Measurements from ENCODE around the gene SERPINB1.

The SERPINB1 gene

DNA sequence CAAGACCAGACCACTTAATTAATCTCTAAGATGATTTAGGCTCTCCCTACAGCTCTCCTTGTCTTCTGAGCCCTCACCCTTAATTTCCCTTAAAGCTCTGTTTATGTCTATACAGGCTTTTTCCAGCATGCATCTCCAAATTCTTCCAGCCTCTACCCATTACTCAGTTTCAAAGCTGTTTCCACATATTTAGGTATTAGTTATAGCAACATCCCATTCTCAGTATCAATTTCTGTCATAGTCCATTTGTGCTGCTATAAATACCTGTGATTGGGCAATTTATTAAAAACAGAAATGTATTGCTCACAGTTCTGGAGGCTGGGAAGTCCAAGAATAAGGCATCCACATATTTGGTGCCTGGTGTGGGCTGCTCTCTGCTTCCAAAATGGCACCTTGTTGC is 2.3 kb upstream of the SERPINB1 start:
- no peak for DNase-seq

DNA sequence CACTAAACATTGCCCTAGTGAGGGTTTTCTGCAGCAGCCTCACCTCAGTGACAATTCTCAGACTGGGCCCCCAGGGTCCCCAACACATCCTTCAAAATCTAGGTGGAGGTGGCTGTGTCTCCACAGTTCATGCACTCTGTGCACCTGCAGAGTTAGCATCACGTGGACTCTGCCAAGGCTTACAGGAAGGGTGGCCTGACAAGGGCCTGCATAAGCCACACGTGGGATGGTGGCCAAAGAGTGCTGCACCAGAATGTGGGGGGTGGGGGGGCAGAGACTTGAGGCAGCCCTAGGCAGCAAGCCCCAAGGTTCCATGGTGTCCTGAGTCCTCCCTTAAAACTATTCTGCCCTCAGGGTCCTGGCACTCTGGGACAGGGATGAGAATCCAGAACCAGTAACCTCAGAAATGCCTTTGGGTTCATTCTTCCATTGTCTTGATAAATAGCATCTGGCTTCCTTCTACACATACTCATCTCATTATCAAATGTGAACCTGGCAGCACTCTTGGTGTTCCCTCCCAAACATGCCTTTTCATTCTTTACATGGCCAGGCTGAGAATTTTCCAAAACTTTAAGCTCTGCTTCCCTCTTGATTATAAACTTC is 1.6 kb upstream of the SERPINB1 start:
- no peak for DNase-seq

DNA sequence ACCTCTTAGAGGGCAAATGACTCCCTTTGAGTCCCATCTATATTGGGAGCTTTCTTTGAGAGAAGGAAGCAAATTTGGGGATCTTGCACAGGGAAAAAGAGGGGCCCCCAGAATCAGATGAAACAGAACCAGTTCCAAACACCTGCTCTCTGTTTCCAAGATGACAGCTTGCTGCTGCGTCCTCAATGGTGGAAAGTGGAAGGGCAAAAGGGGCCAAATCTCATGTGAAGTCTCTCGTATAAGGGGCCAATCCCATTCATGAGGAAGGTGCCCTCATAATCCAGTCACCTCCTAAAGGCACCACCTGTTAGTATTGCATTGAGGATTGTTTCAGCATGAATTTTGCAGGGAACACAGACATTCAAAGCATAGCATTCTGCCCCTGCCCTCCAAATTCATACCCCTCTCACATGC is 483 bp upstream of the SERPINB1 start:
- DNase-seq = no peak

DNA sequence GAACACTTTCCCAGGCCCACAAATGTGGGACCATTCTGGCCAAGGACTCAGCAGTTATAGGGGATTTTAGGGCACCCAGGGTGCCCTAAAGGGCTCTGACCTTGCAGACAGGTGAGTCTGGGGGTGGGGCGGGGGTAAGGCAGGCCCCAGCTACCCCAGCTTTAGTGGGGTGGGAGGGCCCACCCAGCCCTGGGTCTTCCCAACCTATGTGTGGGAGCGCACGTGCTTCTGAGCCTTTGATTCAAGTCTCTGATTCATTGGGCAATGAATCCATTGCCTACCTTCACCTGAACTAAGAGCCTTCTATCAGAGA is 958 bp downstream of the SERPINB1 start:
- DNase-seq = no peak

DNA sequence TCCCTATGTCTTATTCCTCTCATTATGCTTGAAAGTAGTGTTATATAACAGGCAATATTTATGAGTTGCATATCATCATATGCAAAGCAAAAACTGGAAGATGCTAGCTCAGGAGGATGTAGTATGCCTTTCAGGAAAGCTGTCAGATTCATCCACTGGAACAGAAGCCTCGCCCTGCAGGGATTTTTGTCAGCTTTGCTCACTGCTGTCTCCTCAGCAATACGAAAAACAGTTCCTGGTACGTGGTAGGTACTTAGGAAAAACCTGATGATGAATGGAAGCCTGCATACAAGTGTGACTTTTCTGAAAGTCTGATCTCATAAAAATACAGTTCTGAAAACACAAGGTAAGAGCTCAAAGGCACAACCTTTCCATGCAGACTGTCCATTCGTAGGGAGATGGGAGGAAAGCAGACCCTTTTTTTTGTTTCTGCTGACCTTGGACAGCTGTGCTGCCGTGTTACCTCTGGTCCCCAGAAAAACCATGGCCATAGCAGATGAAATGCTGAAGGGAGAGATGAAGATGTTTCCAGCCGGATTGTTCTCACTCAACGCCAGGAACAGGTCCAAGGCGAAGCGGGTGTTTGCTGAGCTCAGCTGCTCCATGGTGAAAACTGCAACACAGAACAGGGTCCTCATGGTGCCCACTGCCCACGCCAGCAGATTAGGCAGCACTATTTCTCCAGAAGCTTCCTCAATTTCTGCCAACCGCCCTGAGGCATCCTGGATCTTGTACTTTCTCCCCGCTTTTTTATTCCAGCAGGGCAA is 1.5 kb downstream of the SERPINB1 start:
- no peak for DNase-seq

DNA sequence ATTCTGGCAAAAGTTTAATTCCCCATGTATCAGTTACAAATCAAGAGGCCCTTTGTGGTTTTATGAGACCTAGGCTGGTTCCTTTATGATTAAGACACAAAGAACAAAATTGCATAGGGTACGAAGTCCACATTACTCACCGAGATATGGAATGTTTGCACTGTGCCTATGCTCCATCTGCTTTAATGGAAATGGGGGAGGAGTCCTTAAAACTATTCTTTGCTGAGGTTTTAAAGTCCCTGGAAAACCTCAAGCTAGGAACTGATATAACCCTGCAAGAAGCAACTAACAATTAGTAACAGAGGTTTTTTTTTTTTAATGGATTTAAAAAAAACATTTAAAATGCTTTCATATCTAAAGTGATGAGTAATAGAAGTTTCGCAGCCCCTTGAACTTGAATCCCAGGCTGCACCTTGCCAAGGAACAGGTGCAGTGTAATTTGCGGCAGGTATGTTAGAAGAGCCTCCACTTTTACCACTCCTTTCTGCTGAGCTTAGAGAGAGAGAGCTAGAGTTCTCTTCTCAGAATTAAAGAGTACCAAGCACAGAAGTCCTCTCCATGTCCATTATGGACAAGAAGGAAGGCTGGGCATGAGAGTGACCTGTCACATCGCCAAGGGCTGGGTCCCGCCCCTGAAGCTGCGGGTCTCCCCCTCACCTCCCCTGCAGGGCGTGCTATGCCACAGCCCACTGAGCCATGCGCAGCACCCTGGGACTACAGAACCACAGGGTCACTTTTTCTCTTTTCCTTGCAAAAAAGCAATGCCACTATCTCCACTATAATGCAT is 2.3 kb downstream of the SERPINB1 start:
- no peak for DNase-seq

DNA sequence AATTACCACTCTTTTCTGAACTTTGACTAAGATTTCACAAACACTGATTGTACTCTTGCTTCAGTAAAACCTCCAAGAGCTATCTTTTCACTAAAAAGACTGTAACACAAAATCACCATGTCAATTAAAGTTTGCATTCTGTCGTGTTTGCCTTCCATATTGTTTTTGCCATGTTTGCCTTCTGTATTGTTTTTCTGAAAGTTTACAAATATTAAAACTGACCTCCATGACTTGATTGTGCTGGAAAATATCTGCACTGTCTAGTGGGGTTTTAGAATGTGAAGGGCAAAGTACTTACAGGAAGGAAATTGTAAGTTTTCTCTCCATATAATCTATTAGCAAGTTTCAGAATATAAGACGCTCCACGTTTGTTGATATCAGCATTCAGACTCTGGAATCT is 3.4 kb downstream of the SERPINB1 start:
- DNase-seq = no peak

DNA sequence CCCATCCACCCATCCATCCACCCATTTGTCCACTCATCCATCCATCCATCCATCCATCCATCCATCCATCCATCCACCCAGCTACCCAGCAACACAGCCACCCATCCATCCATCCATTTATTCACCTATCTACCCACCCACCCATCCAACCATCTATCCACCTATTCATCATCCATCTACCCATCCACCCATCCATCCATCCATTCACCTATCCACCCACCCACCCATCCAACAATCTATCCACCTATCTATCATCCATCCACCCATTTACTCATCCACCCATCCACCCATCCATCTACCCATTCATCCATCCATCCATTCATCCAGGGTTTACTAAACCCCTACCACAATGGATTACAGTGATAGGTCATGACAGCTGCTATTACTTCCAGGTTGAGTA is 7.4 kb downstream of the SERPINB1 start:
- DNase-seq = no peak

DNA sequence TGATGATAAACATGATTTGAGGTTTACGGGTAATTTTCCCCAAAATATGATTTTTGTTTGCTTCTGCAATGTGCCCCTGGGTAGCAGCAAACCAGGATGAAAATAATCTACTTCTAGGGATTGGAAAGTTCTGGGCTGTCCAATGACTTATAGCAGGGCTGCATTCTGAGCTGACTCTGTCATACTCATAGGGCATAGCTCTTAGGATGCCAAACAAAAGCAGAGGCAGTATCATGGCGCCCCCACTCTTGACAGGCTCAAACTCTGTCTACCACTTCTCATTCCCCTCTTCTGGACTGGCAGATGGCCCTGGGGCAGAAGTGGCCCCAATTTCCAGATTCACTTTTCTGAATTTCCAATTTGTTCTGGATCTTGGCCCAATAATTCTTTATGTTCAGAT is 10.3 kb downstream of the SERPINB1 start:
- DNase-seq = no peak

DNA sequence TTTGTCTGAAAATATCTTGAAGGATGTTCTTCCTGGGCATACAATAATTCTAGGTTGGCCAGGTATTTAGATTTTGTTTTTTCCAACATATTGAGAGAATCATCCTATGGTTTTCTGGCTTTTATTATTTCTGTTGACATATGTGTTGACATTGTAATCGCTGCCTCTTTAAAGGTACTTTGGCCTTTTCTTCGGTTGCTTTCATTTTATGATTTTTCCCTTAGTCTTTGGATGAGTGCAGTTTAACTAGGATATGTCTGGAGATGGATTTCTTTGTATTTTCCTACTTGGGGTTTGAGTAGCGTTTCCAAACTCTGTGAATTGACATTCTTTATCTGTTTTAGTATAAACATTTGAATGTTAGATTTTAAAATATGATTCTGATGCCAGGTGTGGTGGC is 11.5 kb downstream of the SERPINB1 start:
- DNase-seq = no peak

DNA sequence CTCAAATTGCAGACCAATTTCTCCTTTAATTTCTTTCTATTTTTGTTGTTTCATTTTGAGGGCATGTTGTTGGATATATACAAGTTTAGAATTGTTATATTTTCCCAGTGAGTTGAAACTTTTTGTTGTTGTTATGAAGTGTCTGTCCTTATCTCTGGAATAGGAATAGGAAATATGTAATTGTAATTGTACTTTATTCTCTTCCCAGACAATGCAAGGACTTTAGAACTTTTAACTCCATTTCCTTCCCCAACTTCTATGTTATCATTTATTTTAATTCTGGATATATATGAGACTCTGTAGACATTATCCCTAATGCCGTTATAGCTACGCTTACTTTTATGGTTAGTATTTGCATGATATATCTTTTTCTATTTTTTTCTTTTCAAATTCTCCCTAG is 12.4 kb downstream of the SERPINB1 start:
- no peak for DNase-seq

DNA sequence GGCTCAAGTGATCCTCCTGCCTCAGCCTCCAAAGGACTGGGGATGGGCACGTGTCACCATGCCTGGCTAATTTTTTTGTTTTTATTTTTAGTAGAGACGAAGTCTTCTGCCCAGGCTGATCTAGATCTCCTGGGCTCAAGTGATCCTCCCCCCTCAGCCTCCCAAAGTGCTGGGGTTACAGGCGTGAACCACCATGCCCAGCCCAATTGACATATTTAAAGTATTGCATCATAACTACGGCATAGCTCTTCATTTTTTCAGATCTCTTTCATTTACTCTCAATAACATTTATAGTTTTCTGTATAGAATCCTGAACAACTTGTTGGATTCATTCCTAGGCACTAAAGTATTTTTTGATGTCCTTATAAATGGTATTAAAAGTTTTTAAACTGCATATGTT is 13.0 kb downstream of the SERPINB1 start:
- no peak for DNase-seq

DNA sequence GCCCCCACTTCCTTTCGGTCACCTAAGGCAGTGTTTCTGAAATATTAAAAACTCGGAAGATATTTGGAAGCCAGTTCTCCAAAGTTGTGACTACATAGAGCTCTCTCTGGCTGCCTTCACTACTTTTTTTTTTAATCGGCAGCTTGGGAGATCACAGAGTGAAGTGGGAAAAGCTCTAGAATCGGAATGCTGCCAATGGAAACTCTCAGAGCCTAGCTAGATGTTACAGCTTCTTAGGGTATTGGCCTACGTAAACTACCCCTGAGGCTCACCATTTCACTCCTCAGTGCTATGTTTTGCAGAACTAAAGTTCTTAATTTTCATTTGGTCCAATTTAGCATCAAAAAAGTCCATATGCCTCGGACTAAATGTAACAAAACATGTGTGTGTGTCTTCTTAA is 14.5 kb downstream of the SERPINB1 start:
- DNase-seq = no peak

DNA sequence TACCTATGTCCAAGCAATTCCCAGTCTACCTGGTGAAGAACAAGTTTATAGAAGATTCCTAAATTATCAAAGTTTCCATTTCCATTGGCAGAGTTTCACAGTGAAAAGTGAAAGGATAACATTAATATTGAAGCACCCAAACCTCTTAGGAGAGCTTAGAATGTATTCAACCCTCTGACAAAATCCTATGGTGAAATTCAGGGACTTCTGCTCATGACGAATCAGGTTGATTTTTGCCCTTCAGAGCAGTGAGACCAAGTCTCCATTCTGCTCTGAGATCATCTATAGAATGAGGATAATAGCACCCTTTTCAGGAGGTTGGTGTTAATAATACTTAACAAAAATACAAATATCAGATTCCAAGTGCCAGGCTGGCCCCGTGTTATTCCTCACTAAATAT is 15.5 kb downstream of the SERPINB1 start:
- DNase-seq = no peak

DNA sequence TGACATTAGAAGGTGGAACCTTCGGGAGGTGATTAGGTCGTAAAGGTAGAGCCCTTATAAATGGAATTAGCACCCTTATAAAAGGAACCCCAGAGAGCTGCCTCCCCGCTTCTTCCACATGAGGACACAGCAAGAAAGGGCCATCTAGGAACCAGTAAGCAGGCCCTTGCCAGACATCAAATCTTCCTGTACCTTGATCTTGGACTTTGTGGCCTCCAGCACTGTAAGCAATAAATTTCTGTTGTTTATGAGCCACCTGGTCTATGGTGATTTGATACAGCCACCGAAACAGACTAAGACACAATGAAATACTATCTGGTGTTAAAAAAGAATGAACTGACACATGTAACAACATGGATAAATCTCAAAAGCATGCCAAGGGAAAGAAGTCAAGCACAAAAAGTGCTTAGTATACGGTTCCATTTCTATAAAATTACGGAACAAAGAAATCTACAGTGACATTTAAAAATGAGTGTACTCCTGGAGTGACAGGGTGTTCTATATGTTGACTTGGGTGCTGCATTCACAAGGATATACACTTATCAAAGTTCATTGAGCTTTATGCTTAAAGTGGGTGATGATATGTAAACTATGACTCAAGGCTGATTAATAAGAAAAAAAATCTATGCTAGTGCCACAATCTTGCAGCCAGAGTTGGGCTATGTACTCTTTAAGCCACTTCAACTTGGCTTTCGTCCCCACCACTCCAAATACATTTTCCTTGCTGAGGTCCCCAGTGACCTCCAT is 18.4 kb downstream of the SERPINB1 start:
- no peak for DNase-seq

DNA sequence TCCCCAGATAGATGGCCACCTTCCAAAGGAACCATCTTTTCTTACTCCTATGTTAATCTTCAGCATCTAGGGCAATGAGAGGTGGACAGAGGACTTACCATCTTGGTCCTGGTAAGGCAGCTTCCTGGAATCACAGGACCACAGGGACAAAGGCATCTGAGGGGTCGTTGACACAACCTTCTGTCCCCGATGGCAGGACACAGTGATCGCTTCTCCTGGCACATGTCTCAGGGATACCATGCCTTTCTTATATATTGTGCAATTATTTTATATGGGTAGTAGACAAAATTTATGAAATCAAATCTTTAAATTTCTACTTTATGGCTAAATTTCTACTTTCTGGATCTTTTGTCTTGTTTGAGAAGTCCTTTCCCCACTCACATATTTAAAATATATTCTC is 20.1 kb downstream of the SERPINB1 start:
- DNase-seq = no peak

DNA sequence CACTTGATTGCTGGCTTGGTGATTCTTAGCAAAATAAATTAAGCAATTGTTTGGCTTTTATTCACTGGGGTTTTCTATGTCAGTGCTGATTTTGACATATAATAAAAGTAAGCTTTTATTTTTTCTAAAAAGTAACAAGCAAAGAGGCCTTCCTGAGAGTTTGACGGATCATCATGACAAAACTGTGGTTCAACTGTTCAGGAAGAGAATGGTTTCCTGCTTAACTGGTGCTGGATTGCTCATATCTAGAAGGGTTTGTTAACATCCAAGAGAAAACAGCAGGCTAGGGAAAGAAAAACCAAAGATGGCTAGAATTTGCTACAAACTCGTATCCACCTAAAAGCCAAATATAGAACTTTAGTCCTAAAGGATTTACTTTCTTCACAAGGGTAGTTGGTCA is 21.2 kb downstream of the SERPINB1 start:
- peak; percentile 63 for DNase-seq

DNA sequence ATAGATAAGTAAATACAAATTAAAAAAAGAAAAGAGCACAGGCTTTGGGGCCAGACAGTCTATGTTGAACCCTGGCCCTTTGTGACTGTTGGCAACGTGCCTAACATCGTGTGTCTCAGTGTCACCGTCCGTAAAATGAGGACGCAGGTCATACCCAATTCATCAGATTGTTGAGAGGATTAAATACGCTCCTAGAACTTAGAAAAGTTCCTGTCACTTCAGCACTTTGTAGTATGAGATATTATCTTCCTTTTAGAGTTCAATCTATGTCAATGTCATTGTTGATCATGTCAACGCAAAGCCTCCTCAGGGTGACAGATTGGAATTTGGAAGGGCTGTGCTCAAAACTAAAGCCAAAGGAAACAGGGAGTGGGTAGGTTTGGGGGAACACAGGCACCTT is 21.7 kb downstream of the SERPINB1 start:
- no peak for DNase-seq

DNA sequence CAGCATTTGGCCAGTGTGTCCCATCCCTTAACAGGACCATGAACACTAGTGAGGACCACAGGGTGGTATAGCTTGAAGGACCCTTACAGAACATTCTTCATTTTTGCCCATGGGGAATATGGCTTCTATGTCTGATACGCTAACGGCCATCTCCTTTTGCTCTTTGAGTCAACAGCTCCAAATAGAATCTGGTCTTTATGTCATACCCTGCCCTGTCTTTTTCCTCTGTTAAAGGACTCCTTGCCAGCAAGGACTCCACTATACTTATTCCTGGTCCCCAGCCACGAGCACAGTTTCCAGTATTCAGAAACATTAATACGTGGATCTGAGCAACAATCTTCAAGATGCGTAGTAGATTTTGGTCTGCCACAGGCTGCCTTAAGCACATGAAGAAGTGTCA is 22.5 kb downstream of the SERPINB1 start:
- DNase-seq = no peak

DNA sequence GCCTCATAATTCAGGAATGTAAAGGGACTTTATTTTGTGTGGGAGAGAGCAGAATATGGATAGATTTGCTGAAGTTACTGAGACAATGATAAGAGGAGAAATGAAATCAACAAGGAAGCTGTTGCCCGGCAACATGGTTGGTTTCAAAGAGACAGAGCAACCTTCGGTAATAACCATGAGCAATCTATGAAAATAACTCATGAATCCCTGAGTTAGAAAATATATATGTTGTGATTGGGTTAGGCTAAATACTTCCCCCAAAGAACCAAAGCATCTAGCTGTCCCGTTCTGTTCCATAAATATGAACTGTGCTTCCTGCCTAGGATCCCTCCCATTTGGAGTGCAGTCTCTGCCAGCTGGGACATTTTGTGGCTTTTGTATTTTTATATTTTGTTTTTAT is 23.1 kb downstream of the SERPINB1 start:
- no peak for DNase-seq

DNA sequence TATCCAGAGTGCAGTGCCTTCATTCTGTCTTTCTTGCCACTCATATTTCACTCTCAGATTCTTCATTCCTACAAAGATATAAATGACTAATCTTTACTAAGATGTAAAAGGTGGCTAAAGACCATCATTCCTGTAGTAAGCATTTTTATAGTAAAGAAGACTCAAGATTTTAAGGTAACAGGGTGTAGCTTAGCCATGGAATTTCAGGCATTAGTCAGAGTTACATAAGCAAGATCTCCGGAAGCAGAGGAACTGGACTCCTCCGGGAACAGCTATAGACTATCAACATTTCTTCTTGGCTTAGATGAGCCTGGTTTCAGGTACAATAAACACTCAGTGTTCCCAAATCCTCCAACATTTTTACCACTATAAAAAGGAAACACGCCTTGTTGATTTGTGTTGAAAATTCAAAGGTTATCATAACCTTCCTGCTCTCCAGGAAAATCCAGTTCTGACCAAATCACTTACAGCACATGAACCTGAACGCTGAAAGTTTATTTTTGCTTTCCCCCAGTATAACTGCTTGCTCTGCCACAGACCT is 23.7 kb downstream of the SERPINB1 start:
- DNase-seq = no peak

DNA sequence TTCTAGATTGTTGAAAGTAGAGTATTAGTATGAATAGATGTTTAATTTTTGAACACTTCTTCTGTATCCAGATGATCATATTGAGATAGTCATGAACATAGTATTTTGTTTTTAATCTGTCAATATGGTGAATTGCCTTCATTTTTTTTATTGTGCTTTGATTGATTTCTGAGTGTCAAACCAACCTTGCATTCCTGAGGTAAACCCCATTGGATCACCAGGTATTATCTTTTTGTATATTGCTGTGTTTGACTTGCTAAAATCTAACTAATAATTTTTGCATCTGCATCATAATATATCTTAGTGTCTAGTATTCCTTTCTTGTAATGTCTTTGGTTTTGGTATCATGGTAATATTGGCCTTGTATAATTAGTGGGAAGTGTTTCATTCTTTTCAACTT is 25.5 kb downstream of the SERPINB1 start:
- no peak for DNase-seq

DNA sequence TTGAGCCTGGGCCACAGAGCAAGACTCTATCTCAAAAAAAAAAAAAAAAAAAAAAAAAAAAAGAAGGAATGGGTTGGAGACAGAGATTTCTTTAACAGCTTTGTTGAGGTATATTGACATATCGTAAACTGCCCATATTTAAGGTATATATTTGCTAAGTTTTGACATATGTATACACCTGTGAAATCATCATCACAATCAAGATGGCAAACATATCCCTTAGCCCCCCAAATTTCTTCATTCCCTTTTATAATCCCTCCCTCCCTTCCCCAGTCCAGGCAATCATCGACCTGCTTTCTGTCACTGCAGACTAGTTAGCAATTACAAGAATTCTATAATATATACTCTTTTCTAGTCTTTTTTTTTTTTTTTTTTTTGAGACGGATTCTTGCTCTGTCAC is 29.0 kb downstream of the SERPINB1 start:
- DNase-seq = no peak
